ENCODE results near the gene BACH2. TPM values are rescaled to one million over a fixed set of nuclear protein-coding genes. Genes with fewer than 3 reads are reported as not detected.

BACH2 gene
- total and polyA plus RNA-seq, 2 of the 4 experiments (the other 2 are of a cell fraction) = 1.3 to 1.4 TPM

GRCh38 chr6:90119618-90120017, 177.0 kb downstream of the BACH2 start:
- POLR2A ChIA-PET (ENCODE audit: unreplicated experiment) = no interaction called here
- no peak overlapping the region for H4K8ac ChIP-seq (ENCODE audit: low read depth in 2 of 2, low read length in 2 of 2)
- no peak overlapping the region for H3K4ac ChIP-seq (ENCODE audit: low read depth, low read length)
- H2BK120ac ChIP-seq (ENCODE audit: low read depth, low read length) = no peak overlapping the region
- H2AFZ ChIP-seq (replicated peaks; ENCODE audit: low read length, poor library complexity) = no peak overlapping the region
- no peaks in the 10 kb centered on the region for H3K36me3 ChIP-seq (ENCODE audit: control insufficient read depth, insufficient read depth, low read length)
- H3K9me1 ChIP-seq (ENCODE audit: insufficient read depth, low read length) = 0 out of 2 replicates have a peak, but pooled peaks cover under 1% of the 10 kb centered on the region
- H3K27me3 ChIP-seq (ENCODE audit: control insufficient read depth, insufficient read depth, low read length) = no peaks in the 10 kb centered on the region
- ATAC-seq (ENCODE audit: low read depth) (no peak), DNase-seq (no peak)
- WGBS, 2 experiments (ENCODE audit: extremely low coverage in 2 of 2, insufficient read length in 1 of 2) = 67% methylated on average over 1 of the region's 3 CpGs; no CpG with 5 or more reads in 1 of the 2 experiments
- no peak overlapping the region for H2BK15ac ChIP-seq (ENCODE audit: low read depth, low read length)
- peaks cover 3% of the 10 kb centered on the region for H3K4me1 ChIP-seq (ENCODE audit: control insufficient read depth, insufficient read depth, low read length)
- no peaks in the 10 kb centered on the region; the same call in 1 of the 2 replicates for H3K9me3 ChIP-seq (ENCODE audit: control insufficient read depth, insufficient read depth, low read length)
- H3K23ac ChIP-seq (ENCODE audit: low read depth, low read length) = no peak overlapping the region
- no peak overlapping the region for H3K56ac ChIP-seq (ENCODE audit: extremely low read depth, insufficient read depth, low read length)
- no peak overlapping the region for H3K14ac ChIP-seq (replicated peaks; ENCODE audit: low read depth, low read length)
- H2AK9ac ChIP-seq (replicated peaks; ENCODE audit: low read depth, low read length, poor library complexity) = no peak overlapping the region
- H3K4me2 ChIP-seq (ENCODE audit: low read depth, low read length) = no peak overlapping the region
- H4K91ac ChIP-seq (ENCODE audit: insufficient read depth, low read depth, low read length) = no peak overlapping the region
- H2BK20ac ChIP-seq (ENCODE audit: low read depth, low read length) = no peak overlapping the region
- no peak overlapping the region for H3K9ac ChIP-seq (ENCODE audit: low read depth, low read length)
- H3K4me3 ChIP-seq (ENCODE audit: insufficient read depth, low read depth, low read length) = no peak overlapping the region
- no peak overlapping the region for H3K18ac ChIP-seq (ENCODE audit: low read depth, low read length)
- H2AK5ac ChIP-seq (ENCODE audit: low read depth, low read length) = no peak overlapping the region
- intact Hi-C loops (cut with micrococcal nuclease) = no loop called here
- no peaks in the 10 kb centered on the region for H4K20me1 ChIP-seq (ENCODE audit: insufficient read depth, low read length)
- TF ChIP-seq RAD21 (IDR thresholded peaks at IDR 0.05; ENCODE audit: low read length) (no peak), RCOR1 (IDR thresholded peaks at IDR 0.05; ENCODE audit: insufficient replicate concordance, low read length) (no peak), MAFK (IDR thresholded peaks at IDR 0.05; ENCODE audit: low read depth, low read length) (peak; percentile 91), CHD1 (IDR thresholded peaks at IDR 0.05; ENCODE audit: low read depth, low read length) (no peak), BHLHE40 (IDR thresholded peaks at IDR 0.05; ENCODE audit: low read depth, low read length) (no peak), FOS (IDR thresholded peaks at IDR 0.05; ENCODE audit: low read depth, low read length) (no peak), MAZ (IDR thresholded peaks at IDR 0.05; ENCODE audit: borderline replicate concordance, low read depth, low read length) (no peak), ELK1 (IDR thresholded peaks at IDR 0.05; ENCODE audit: borderline replicate concordance, low read depth, low read length) (no peak)
- H2BK5ac ChIP-seq (ENCODE audit: low read depth, low read length, poor library complexity, severe bottlenecking) = no peak overlapping the region
- no peaks in the 10 kb centered on the region for H3K79me1 ChIP-seq (ENCODE audit: low read depth in 1 of 2, low read length in 2 of 2)
- in situ Hi-C loops (cut with MboI; ENCODE audit: low sequenced_read_pairs) = no loop called here
- dilution Hi-C loops (cut with HindIII; ENCODE audit: low sequenced_read_pairs, unreplicated experiment) = no loop called here
- H3K27ac ChIP-seq (ENCODE audit: insufficient read depth, low read length) = no peak overlapping the region
- CTCF ChIA-PET = no interaction called here
- H4K5ac ChIP-seq (ENCODE audit: low read depth, low read length) = no peak overlapping the region
- no TSS peak for BruUV-seq (replicated peaks)
